ENCODE data around the gene PARP1. TPM values are rescaled to one million over a fixed set of nuclear protein-coding genes. Genes with fewer than 3 reads are reported as not detected.

The PARP1 gene
- total RNA-seq, 1 experiment from 2014 or later = 376 TPM

GRCh38 chr1:226366290-226366689, 41.6 kb downstream of the PARP1 start (continued):
- TF ChIP-seq AFF4 (CRISPR knock-in tag; IDR thresholded peaks at IDR 0.05; ENCODE audit: borderline replicate concordance) = no peak

- ATAC-seq = no peak
- CTCF ChIA-PET = no interaction called here
These were observed 42.1 kb downstream of the PARP1 start for GRCh38 chr1:226365831-226366231.

GRCh38 chr1:226364901-226365565, 42.9 kb downstream of the PARP1 start:
- H3K4me3 Mint-ChIP-seq = no peak overlapping the region
- no peak for DNase-seq (ENCODE audit: low spot score)
- ChIA-PET POLR2A (no interaction called here), CTCF (no interaction called here)
- no peaks in the 10 kb centered on the region for H3K4me1 Mint-ChIP-seq
- no peak for ATAC-seq
- H3K27me3 Mint-ChIP-seq (ENCODE audit: low read depth) = no peaks in the 10 kb centered on the region
- H3K36me3 Mint-ChIP-seq = peaks cover 94% of the 10 kb centered on the region
- no peaks in the 10 kb centered on the region for H3K9me3 Mint-ChIP-seq
- no peak overlapping the region for H3K27ac Mint-ChIP-seq
- TF ChIP-seq JAZF1 (CRISPR knock-in tag; IDR thresholded peaks at IDR 0.05) (no peak), ZBTB43 (CRISPR knock-in tag; IDR thresholded peaks at IDR 0.05) (no peak), E2F5 (CRISPR knock-in tag; IDR thresholded peaks at IDR 0.05) (no peak), NFE2L1 (CRISPR knock-in tag; IDR thresholded peaks at IDR 0.05) (no peak), JUN (CRISPR knock-in tag; IDR thresholded peaks at IDR 0.05) (no peak), PREB (CRISPR knock-in tag; IDR thresholded peaks at IDR 0.05; ENCODE audit: borderline replicate concordance) (no peak)

More at GRCh38 chr1:226365831-226366231, 42.1 kb downstream of the PARP1 start:
- H3K27me3 Mint-ChIP-seq (ENCODE audit: low read depth) = no peaks in the 10 kb centered on the region
- peaks cover 93% of the 10 kb centered on the region for H3K36me3 Mint-ChIP-seq
- no peaks in the 10 kb centered on the region for H3K4me1 Mint-ChIP-seq
- TF ChIP-seq CBFB (CRISPR knock-in tag; IDR thresholded peaks at IDR 0.05; ENCODE audit: low read depth) (no peak), ATF3 (CRISPR knock-in tag; conservative IDR thresholded peaks at IDR 0.05) (no peak), ZNF121 (CRISPR knock-in tag; IDR thresholded peaks at IDR 0.05) (no peak), ZBTB43 (CRISPR knock-in tag; IDR thresholded peaks at IDR 0.05) (no peak), FOXJ3 (CRISPR knock-in tag; IDR thresholded peaks at IDR 0.05; ENCODE audit: borderline replicate concordance) (no peak), MLX (CRISPR knock-in tag; IDR thresholded peaks at IDR 0.05) (no peak), ZNF396 (CRISPR knock-in tag; IDR thresholded peaks at IDR 0.05; ENCODE audit: borderline replicate concordance) (no peak), ZNF423 (CRISPR knock-in tag; IDR thresholded peaks at IDR 0.05) (no peak), TP53 (CRISPR knock-in tag; IDR thresholded peaks at IDR 0.05) (no peak), ZNF416 (CRISPR knock-in tag; IDR thresholded peaks at IDR 0.05) (no peak), ZMAT4 (CRISPR knock-in tag; IDR thresholded peaks at IDR 0.05) (no peak), ERG (CRISPR knock-in tag; IDR thresholded peaks at IDR 0.05) (no peak)
- no peaks in the 10 kb centered on the region for H3K9me3 Mint-ChIP-seq
- H3K4me3 Mint-ChIP-seq = no peak overlapping the region
- POLR2A ChIA-PET = no interaction called here
- no peak for DNase-seq (ENCODE audit: low spot score)
- H3K27ac Mint-ChIP-seq = no peak overlapping the region

Data from WTC11 (cell line).